ENCODE results near the gene TENM3. TPM values are rescaled to one million over a fixed set of nuclear protein-coding genes. Genes with fewer than 3 reads are reported as not detected.

TENM3 gene
- total RNA-seq, 1 donor: 14.0 TPM

GRCh38 chr4:182743815-182744214 is 500.6 kb downstream of the TENM3 start:
- DNase-seq (ENCODE audit: low read depth): no peak
- no peak overlapping the region for H3K4me3 ChIP-seq (ENCODE audit: low read depth, low read length)
- TF ChIP-seq CTCF (IDR thresholded peaks at IDR 0.05; ENCODE audit: insufficient read depth, low read length): no peak

GRCh38 chr4:182745237-182745636 is 502.0 kb downstream of the TENM3 start:
- H3K4me3 ChIP-seq (ENCODE audit: low read depth, low read length): no peak overlapping the region
- no peak for DNase-seq (ENCODE audit: low read depth)
- TF ChIP-seq CTCF (IDR thresholded peaks at IDR 0.05; ENCODE audit: insufficient read depth, low read length): no peak

- H3K4me3 ChIP-seq (ENCODE audit: low read depth, low read length): no peak overlapping the region
- DNase-seq (ENCODE audit: low read depth): no peak
- TF ChIP-seq CTCF (IDR thresholded peaks at IDR 0.05; ENCODE audit: insufficient read depth, low read length): no peak
Measured at GRCh38 chr4:182746876-182747275, 503.7 kb downstream of the TENM3 start.

- H3K4me3 ChIP-seq (ENCODE audit: low read depth, low read length): no peak overlapping the region
- TF ChIP-seq CTCF (IDR thresholded peaks at IDR 0.05; ENCODE audit: insufficient read depth, low read length): no peak
- no peak for DNase-seq (ENCODE audit: low read depth)
Measured at GRCh38 chr4:182748283-182748682, 505.1 kb downstream of the TENM3 start.

GRCh38 chr4:182748949-182749348 is 505.7 kb downstream of the TENM3 start:
- DNase-seq (ENCODE audit: low read depth): no peak
- H3K4me3 ChIP-seq (ENCODE audit: low read depth, low read length): no peak overlapping the region
- TF ChIP-seq CTCF (IDR thresholded peaks at IDR 0.05; ENCODE audit: insufficient read depth, low read length): no peak

GRCh38 chr4:182749667-182750167 is 506.5 kb downstream of the TENM3 start:
- DNase-seq (ENCODE audit: low read depth): peak; percentile 2
- no peak for TF ChIP-seq CTCF (IDR thresholded peaks at IDR 0.05; ENCODE audit: insufficient read depth, low read length)
- H3K4me3 ChIP-seq (ENCODE audit: low read depth, low read length): no peak overlapping the region

All from fibroblast of the aortic adventitia (primary cell).